ENCODE measurements around the gene NPM3. TPM values are rescaled to one million over a fixed set of nuclear protein-coding genes. Genes with fewer than 3 reads are reported as not detected.

NPM3 gene
- total and polyA plus RNA-seq, 2 of the 8 experiments (the other 6 are each of a cell fraction or from before 2014, with no cell fraction given), result 127 to 175 TPM

DNA sequence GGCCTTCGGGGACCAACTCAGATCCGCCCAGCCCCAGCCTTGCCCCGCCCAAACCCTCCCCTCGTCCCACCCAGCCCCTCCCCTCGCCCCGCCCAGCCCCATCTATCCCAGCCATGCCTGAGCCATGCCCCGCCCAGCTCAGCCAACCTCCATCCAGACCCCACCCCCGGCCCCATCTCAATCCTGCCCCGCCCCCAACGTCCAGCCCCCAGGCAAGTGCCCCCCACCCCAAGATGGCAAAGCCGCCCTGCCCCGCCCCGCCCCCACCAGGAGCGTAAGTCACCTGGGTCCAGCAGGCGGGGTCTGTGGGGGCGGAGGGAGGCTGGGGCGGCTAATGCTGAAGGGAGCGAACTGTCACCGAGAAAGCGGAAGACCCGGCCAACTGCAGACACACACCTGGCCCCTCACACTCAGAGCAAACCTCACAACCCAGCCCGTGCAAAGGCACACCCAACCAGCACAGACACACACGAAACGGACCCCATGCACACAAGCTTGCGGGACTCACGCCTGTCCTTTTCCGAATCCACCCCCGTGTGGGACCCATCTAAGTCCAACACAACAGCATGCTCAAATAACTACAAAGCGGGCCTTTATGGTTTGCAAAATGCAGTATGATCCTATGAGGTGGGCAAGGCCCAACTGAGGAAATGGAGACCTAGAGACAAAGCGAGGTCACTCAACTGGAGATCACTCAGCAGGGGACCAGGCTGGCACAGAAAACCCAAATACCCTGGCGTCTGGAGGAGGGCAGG is 46.5 kb upstream of the NPM3 start:
- ChIA-PET CTCF (ENCODE audit: partially characterized antibody) (interaction anchor here (0.8 to 4.3 kb wide), 3 partner anchors 11 to 604 kb away, joined by 3 to 24 read pairs (median 4); no protein-coding TSS in a partner anchor), POLR2A (ENCODE audit: partially characterized antibody) (interaction anchor here (0.6 to 9.8 kb wide), 4 partner anchors 11 to 285 kb away, joined by 3 to 100 read pairs (median 8); partner anchors contain the start of gene OGA)
- H2BK120ac ChIP-seq (replicated peaks; ENCODE audit: low read depth, low read length), result no peak overlapping the region
- H2BK12ac ChIP-seq (ENCODE audit: low read depth, low read length), result no peak overlapping the region
- no peak overlapping the region for H3K4ac ChIP-seq (replicated peaks; ENCODE audit: insufficient read length, low read depth, low read length)
- no peaks in the 10 kb centered on the region; a peak in 1 of 8 replicates for H3K36me3 ChIP-seq (ENCODE audit: control insufficient read depth in 2 of 4, insufficient read depth in 4 of 4, low read length in 3 of 4)
- peak overlapping the region; percentile 44 to 66 (median 48); a peak in 6 of 8 replicates for H3K4me3 ChIP-seq (ENCODE audit: extremely low read depth in 1 of 4, insufficient read depth in 2 of 4, low read depth in 3 of 4, low read length in 4 of 4)
- H2AK5ac ChIP-seq (ENCODE audit: low read depth, low read length), result no peak overlapping the region
- no peak overlapping the region for H3K18ac ChIP-seq (ENCODE audit: extremely low read depth, low read length)
- H4K20me1 ChIP-seq (replicated peaks in 1 of 2; ENCODE audit: control insufficient read depth in 1 of 2, insufficient read depth in 2 of 2, low read length in 2 of 2), result peaks cover 4 to 17% of the 10 kb centered on the region in 2 experiments
- H3K14ac ChIP-seq (ENCODE audit: insufficient read length), result no peak overlapping the region
- no peaks in the 10 kb centered on the region for H3K79me2 ChIP-seq (ENCODE audit: control insufficient read depth in 1 of 2, insufficient read depth in 2 of 2, low read length in 2 of 2)
- FAIRE-seq (no peak), DNase-seq (ENCODE audit: low read depth in 1 of 2, low spot score in 2 of 2) (peak in 1 of 2 experiments; percentile 78)
- no peak overlapping the region for H2AFZ ChIP-seq (ENCODE audit: low read length)
- H3K79me1 ChIP-seq (ENCODE audit: low read depth, low read length), result peaks cover 2% of the 10 kb centered on the region; the same call in 1 of the 2 replicates
- no peak overlapping the region for H2BK5ac ChIP-seq (ENCODE audit: low read depth, low read length)
- no peak overlapping the region for H3K56ac ChIP-seq (replicated peaks; ENCODE audit: insufficient read length, low read depth, low read length)
- WGBS, 2 experiments (ENCODE audit: extremely low coverage in 1 of 2, insufficient coverage in 1 of 2, insufficient read length in 1 of 2, insufficient replicate concordance in 2 of 2, low coverage in 1 of 2, low lambda C conversion rate in 2 of 2, missing lambda C conversion rate in 1 of 2), result 12% methylated on average over 12 of the region's 31 CpGs; no CpG with 5 or more reads in 1 of the 2 experiments
- H3K23ac ChIP-seq (ENCODE audit: insufficient read length), result no peak overlapping the region
- no peak overlapping the region for H4K91ac ChIP-seq (replicated peaks; ENCODE audit: insufficient read length, low read length)
- peaks cover 12% of the 10 kb centered on the region for H3K23me2 ChIP-seq (ENCODE audit: low read depth, low read length)
- no peak overlapping the region; the same call in 1 of the 2 replicates for H4K8ac ChIP-seq (ENCODE audit: extremely low read depth, insufficient read depth, low read length)
- H3K27ac ChIP-seq (ENCODE audit: low read depth, low read length), result no peak overlapping the region
- peak overlapping the region; percentile 87 to 94 for H3K4me2 ChIP-seq (ENCODE audit: insufficient read depth in 1 of 2, low read depth in 2 of 2, low read length in 2 of 2)
- H2BK15ac ChIP-seq (ENCODE audit: low read length), result no peak overlapping the region
- H3K9me3 ChIP-seq (ENCODE audit: insufficient read depth in 2 of 2, low read depth in 1 of 2, low read length in 1 of 2), result no peaks in the 10 kb centered on the region
- H3K9ac ChIP-seq (replicated peaks in 1 of 4; ENCODE audit: extremely low read depth in 1 of 4, low read depth in 3 of 4, low read length in 3 of 4), result no peak overlapping the region
- no peaks in the 10 kb centered on the region for H3K27me3 ChIP-seq (replicated peaks in 1 of 4; ENCODE audit: control insufficient read depth in 3 of 4, extremely low read depth in 1 of 4, insufficient read depth in 3 of 4, low read length in 3 of 4)
- no peak overlapping the region for H2BK20ac ChIP-seq (ENCODE audit: low read length)
- no peak for TF ChIP-seq POLR2A (IDR thresholded peaks at IDR 0.05; ENCODE audit: control extremely low read depth in 1 of 2, low read depth in 2 of 2, low read length in 2 of 2)
- TF ChIP-seq SIN3A (conservative IDR thresholded peaks at IDR 0.05 in 1 of 2, IDR thresholded peaks at IDR 0.05 in 1 of 2; ENCODE audit: low read depth in 1 of 2, low read length in 2 of 2), result peak in 1 of 2 experiments; percentile 62; a peak in 1 of 4 replicates
- TF ChIP-seq SAP30 (IDR thresholded peaks at IDR 0.05; ENCODE audit: insufficient read depth, insufficient replicate concordance, low read length), result peak; percentile 92
- TF ChIP-seq, protein P1, sequence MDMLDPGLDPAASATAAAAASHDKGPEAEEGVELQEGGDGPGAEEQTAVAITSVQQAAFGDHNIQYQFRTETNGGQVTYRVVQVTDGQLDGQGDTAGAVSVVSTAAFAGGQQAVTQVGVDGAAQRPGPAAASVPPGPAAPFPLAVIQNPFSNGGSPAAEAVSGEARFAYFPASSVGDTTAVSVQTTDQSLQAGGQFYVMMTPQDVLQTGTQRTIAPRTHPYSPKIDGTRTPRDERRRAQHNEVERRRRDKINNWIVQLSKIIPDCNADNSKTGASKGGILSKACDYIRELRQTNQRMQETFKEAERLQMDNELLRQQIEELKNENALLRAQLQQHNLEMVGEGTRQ (IDR thresholded peaks at IDR 0.05; ENCODE audit: low read length), result no peak
- H3K4me1 ChIP-seq (replicated peaks in 1 of 4; ENCODE audit: control insufficient read depth in 3 of 4, insufficient read depth in 4 of 4, low read length in 3 of 4), result peaks cover 7 to 21% (median 15%) of the 10 kb centered on the region in 4 experiments
- no peak overlapping the region for H4K5ac ChIP-seq (ENCODE audit: insufficient read length, low read depth, low read length)

Data from H1 (cell line).